WTC11 (cell line): ENCODE measurements around the gene PRSS33.

Source experiments
- ATF1 ChIP-seq: sonication (generic); formaldehyde crosslinking; IDR thresholded peaks from 2 replicates; pipeline ENCODE4 v1.8.1; 2023; ENCODE audit warnings: mild to moderate bottlenecking, moderate library complexity, missing genetic modification reagents
- CTCF ChIP-seq: fragments of 200-600 bp; IDR thresholded peaks from 2 replicates; pipeline ENCODE4 v1.8.0; 2022; ENCODE audit warnings: antibody characterized with exemption
- MAX ChIP-seq: sonication (generic); formaldehyde crosslinking; IDR thresholded peaks from 2 replicates; pipeline ENCODE4 v1.8.0; 2022; ENCODE audit warnings: mild to moderate bottlenecking, missing genetic modification reagents
- NFYB ChIP-seq: sonication (generic); formaldehyde crosslinking; conservative IDR thresholded peaks from 2 replicates; pipeline ENCODE4 v1.8.0; 2022; ENCODE audit warnings: low read depth, missing genetic modification reagents
- SP1 ChIP-seq: sonication (generic); formaldehyde crosslinking; conservative IDR thresholded peaks from 2 replicates; pipeline ENCODE4 v1.8.1; 2022; ENCODE audit warnings: missing genetic modification reagents
- USF2 ChIP-seq: sonication (generic); formaldehyde crosslinking; IDR thresholded peaks from 2 replicates; pipeline ENCODE4 v1.8.1; 2023; ENCODE audit warnings: mild to moderate bottlenecking, missing genetic modification reagents, moderate library complexity
- TF ChIP-seq, protein P1 (sequence below): sonication (generic); formaldehyde crosslinking; IDR thresholded peaks from 2 replicates; pipeline ENCODE4 v1.8.0; 2022; ENCODE audit warnings: mild to moderate bottlenecking, missing genetic modification reagents

DNA sequence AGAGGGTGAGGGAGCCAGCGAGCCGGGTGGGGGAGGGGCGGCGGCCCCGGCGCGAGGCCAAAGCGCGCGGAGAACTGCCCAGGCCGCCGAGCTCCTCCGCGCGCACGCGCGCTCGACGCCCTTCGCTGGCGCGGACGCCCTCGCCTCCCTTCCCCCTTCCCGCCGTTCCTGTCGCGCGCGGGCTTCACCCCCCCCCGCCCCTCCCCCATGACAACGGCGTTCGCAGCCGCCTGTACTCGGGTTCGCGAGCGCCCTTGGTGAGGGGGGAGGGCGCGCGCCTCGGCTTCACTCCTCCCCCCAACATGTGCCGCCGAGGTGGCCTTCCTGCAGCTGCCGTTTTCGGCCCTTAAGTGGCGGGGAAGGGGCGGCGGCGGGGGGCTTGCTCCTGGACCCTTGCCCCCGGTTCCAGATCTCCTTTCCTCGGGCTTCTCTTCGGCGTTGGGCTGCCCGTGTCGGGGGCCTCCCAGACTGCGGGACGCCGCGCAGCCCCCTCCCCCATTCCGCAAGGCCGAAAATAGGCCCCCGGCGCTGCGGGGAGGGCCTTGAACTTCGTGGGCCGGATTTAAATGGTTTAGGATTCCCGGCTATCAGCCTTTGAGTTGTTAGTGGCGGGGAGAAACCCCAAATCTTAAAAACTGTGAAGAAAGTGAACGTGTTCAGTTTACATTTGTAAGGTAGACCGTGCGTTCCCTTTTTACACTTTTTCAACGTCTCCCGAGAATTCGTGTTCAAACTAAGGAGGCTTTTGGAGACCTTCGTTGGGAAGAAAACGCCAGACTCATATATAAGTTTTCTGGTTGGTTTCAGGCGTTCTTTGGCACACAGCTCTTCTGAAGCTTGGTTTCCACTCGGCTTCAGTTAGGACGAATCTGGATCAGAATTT is 34.3 kb downstream of the PRSS33 start:
- TF ChIP-seq CTCF (no peak), SP1 (no peak), ATF1 (no peak), USF2 (CRISPR knock-in tag) (no peak), MAX (CRISPR knock-in tag) (no peak), NFYB (no peak)
- TF ChIP-seq, protein P1, sequence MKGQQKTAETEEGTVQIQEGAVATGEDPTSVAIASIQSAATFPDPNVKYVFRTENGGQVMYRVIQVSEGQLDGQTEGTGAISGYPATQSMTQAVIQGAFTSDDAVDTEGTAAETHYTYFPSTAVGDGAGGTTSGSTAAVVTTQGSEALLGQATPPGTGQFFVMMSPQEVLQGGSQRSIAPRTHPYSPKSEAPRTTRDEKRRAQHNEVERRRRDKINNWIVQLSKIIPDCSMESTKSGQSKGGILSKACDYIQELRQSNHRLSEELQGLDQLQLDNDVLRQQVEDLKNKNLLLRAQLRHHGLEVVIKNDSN (CRISPR knock-in tag): no peak
